Loucy (cell line): ENCODE data around the gene MEGF8.

Experiments used
- EZH2phosphoT487 ChIP-seq: fragments of 200-600 bp; IDR thresholded peaks from 2 replicates; pipeline ENCODE4 v1.6.1; 2018; ENCODE audit warnings: antibody characterized with exemption, mild to moderate bottlenecking, moderate library complexity, borderline replicate concordance
- TF ChIP-seq, protein P1 (sequence below): fragments of 200-600 bp; sonication (generic); conservative IDR thresholded peaks from 2 replicates; pipeline ENCODE4 v1.5.1; 2014; ENCODE audit warnings: mild to moderate bottlenecking, antibody characterized with exemption, low read length

DNA sequence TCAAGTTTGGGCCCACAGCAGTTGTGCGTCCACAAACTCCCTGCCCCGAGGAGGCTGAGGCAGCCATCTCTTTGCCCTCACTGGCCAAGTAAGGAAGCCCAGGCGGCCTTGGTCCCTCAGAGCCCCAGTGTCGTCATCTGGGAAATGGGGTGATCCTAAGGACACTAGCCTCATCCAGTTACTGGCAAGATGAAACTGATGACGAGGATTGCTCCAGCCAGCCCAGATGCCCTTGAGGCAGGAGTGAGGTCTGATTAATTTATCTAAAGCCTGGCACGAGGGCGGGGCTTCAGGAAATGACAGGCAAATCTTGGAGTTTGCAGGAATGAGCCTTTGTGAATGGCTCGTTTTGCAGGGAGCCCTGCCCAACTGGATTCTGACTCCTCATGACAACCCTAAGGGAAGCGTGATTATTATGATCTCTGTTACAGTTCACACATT, 96.2 kb downstream of the MEGF8 start:
- TF ChIP-seq, protein P1, sequence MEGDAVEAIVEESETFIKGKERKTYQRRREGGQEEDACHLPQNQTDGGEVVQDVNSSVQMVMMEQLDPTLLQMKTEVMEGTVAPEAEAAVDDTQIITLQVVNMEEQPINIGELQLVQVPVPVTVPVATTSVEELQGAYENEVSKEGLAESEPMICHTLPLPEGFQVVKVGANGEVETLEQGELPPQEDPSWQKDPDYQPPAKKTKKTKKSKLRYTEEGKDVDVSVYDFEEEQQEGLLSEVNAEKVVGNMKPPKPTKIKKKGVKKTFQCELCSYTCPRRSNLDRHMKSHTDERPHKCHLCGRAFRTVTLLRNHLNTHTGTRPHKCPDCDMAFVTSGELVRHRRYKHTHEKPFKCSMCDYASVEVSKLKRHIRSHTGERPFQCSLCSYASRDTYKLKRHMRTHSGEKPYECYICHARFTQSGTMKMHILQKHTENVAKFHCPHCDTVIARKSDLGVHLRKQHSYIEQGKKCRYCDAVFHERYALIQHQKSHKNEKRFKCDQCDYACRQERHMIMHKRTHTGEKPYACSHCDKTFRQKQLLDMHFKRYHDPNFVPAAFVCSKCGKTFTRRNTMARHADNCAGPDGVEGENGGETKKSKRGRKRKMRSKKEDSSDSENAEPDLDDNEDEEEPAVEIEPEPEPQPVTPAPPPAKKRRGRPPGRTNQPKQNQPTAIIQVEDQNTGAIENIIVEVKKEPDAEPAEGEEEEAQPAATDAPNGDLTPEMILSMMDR = no peak
- no peak for TF ChIP-seq EZH2phosphoT487
